GM10847 (cell line): Measurements from ENCODE around the gene SMIM21.

Source experiments
- POLR2A ChIP-seq: IDR thresholded peaks from 2 replicates; pipeline ENCODE4 v1.6.1; 2011; ENCODE audit not compliant: insufficient read length; ENCODE audit errors: extremely low read depth

Gene SMIM21

DNA sequence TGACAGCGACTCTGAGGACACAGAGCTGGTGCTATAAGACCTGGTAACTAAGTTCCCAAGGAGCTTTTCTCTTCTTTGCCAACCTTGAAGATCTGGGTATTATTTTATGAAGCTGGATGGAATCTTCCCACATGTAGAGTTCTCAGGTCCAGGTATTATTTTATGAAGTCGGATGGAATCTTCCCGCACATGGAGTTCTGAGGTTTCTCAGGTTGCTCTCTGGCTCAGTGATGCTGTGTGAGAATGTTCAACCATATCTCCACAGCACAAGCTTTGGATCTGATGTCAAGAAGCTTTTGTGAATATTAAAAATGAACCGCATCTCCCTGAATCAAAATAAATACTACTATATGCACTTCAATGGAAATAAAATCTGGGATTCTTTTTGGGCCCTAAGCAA is at the start of gene SMIM21:
Gene SMIM21 (minus strand): TSS at position 101 of the 400 bp plus-strand sequence. CDS start 140 bp downstream, outside the sequence.
- no peak for TF ChIP-seq POLR2A

DNA sequence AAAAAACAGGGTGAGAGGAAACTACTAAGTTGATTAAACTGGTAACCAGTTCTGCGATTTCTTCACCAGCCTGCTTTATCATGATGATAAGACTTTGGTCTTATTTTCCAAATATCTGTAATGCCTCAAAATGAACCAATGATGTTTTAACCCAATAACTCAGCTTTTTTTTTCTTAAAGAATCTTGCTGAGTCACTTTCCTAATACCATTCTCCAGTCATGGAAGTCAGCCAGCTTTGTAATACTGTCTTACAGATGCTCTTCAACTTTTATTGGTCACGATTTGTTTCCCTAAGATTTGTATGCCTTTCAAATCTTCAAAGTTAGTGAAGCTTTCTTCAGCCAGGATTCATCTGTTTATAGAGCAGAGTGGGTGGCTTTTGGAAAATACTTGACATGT is 47.7 kb upstream of the SMIM21 start:
- no peak for TF ChIP-seq POLR2A

DNA sequence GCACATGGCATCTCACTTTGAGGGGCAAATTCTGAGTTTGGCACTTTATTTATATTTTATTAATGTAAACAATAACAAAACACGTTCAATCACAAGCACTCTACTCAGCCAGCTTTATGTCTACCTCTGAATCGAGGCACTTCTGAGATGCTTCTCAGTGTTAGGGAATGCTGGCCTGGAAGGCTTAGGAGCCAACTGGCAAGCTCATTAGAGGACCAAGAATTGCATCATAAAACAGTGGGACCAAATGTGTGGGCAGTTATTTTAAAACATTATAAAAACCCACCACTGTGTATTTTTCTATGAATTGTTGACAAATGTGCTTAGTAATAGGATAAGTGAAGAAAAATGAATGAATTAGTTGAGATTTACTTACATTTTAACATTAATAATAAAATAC is 46.8 kb upstream of the SMIM21 start:
- TF ChIP-seq POLR2A: no peak

DNA sequence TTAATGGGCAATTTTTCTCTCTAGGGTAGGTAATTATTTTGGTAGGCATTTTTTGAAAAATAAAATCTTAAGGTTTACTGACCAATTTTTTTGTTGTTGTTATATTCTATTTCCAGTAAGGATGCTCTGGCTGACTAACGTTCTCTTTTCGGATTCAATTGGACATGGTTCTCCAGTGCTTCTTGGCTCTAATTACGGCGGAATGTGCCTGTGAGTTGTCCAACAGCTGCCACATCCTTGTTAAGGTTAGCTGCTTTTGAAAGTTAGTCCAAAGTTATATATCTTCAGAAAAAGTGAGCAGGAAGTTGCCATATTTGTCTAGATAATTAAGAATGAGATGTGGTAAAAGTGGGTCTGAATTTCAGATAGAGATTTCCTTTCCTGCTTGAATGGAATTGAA is 45.8 kb upstream of the SMIM21 start:
- TF ChIP-seq POLR2A: no peak

DNA sequence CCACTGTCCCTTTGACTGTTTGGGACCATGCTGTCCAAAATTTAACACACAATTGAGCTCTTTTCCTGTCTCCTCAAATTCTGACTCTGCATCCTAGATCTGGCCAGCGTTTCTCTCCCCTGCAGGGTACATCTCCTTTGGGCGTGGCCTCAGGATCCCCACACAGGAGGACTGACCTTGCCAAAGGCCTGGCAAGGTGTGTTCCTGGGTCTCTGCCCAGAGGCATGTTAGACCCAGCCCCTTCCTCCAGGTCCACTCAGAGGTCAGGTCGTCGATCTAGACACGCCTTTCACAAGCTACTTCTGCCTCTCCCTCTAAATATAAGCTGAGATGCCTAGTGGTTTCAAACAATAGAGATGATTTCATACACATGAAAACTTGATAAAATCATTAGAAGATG is 45.4 kb upstream of the SMIM21 start:
- TF ChIP-seq POLR2A: no peak

DNA sequence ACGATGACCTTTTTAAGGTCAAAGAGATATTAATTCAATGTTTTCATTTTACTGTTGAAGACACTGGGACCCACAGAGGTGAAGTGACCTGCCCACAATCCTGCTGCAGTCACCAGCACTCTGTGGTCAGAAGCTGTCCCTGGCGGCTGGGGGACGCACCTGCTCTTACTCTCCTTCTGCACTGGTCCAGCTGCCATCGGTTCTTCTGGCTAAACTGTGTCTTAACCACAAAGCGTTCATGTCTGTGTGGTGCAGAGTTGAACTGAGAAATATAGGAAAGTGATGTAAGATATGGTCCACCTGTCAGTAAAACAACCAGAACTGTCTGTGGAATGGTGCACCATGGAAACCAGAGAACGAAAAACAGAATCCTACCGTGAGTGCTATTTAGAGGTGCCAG is 44.9 kb upstream of the SMIM21 start:
- TF ChIP-seq POLR2A: no peak

DNA sequence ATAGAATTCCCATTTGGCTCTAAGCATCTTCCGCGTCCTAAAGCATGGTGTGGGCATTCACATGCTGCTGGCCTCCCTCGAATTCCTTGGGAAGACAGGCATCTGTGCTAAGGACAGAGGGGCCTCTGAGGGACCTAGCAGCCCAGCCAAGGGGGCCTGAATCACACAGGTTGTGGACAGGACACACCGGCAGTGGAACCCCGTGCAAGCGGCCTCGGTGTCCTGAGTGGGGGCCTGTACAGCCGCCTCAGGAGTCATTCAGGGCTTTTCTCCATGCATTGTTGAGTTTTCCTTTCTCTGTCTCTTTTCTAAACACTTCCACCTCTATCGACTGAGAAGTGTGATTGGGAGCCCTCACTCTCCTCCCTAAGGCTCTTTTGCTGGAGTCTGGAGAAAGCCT is 44.3 kb upstream of the SMIM21 start:
- TF ChIP-seq POLR2A: no peak

DNA sequence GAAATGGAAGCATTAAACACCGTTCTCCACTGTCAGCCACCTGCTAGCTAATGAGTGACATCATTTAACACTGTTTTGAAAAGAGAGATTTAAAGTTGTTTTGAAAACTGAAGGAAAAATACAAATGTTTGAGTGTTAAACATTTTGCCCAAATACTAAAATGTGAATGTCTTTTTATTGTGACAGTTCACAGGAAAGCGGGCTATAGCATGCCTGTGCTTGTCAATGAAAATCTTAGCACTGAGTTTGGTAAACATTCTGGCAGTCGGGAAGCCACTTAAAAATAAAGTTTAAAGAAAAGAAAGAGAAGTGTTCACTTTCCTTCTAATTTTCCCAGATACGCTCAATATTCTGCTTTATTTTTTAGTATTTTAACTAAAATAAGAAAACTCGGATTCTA is 40.3 kb upstream of the SMIM21 start:
- no peak for TF ChIP-seq POLR2A

DNA sequence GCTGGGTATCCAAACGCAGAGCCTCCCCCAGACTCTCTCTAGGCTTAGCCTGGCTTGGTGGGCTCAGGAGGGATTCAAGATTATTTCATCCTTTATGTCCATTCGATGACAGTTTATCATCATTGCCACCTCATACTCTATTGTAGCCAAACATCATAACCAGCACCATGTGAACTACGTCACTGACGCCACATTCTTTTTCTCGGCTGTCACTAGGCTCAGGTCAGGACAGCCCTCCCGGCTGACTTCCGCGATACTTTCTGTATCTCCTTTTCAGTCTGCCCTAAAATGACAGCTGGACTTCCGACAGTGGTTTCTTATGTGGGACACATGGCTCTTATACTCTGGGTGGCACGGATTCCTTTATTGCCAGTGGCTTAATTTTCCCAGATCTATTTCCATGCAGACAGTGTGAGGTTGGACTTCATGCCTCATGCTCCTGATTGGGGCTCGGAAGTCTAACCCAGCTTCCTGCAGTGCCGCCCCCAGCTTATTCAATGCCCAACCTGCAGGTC is 39.8 kb upstream of the SMIM21 start:
- TF ChIP-seq POLR2A: no peak

DNA sequence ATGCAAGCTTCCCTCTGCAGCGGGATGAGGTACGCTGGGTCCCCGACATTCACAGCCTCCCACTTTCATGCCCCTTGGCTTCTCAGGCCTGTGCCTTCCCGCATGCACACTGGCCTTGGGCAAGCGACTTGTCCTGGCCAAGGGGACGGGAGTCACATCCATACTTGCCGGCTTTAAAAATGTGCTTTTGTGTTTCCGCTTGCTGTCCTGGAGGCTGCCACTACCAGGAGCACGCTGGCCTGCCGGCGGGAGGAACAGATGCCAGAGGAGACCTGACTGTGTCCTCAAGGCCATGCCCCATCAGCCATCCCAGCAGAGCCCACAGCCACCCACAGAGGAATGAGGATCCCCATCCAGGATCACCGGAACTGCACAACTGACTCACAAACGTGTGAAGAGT is 36.9 kb upstream of the SMIM21 start:
- no peak for TF ChIP-seq POLR2A

DNA sequence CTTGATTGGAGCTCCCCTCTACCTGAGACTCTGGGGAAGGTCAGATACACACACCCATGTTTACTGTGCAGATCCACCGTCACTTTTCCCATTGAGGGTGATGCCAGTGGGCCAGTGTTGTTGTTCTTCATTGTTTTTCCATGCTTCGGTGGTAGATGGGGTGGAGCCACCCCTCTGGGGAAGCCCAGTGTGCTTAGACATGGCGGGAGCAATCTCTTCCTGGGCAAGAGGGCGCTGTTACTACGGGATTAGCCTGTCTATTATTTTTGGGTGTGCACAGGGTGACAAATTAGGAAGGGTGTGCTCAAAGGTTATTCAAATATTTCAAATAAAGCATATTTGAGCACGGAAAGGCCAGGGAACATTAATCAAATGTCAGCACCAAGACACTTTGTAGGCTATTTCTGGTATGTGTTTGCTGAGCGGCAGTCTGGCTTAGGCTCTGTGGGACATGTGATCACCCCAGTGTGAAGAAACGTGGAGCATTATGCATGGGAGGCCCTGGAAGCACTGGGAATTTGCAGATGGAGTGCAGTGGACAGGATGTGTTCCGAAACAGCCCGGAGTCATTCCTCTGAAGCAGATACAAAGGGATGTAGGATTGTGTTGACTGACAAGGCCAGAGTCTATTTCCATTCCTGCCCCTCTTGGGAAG is 34.8 kb upstream of the SMIM21 start:
- no peak for TF ChIP-seq POLR2A

DNA sequence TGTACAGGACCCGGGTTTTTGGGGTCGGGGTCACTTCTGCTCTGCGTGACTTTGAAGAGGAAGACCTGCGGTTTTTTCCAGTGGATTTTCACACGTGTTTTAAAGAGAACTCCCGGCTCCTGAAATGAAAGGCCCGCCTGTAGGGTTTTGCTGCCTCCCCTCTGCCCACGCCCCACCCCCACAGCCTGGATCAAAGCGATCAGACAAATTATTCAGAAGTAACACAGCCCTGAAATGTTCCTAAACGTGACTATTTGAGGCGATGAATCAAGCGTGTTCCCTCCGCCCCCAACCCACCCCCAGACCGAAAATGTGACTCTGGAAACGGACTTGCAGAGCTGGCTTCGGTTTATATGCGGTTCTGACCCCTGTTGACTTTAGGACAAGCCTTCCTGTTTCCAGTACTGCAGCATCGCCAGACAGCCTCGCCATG is 28.7 kb upstream of the SMIM21 start:
- TF ChIP-seq POLR2A: no peak

DNA sequence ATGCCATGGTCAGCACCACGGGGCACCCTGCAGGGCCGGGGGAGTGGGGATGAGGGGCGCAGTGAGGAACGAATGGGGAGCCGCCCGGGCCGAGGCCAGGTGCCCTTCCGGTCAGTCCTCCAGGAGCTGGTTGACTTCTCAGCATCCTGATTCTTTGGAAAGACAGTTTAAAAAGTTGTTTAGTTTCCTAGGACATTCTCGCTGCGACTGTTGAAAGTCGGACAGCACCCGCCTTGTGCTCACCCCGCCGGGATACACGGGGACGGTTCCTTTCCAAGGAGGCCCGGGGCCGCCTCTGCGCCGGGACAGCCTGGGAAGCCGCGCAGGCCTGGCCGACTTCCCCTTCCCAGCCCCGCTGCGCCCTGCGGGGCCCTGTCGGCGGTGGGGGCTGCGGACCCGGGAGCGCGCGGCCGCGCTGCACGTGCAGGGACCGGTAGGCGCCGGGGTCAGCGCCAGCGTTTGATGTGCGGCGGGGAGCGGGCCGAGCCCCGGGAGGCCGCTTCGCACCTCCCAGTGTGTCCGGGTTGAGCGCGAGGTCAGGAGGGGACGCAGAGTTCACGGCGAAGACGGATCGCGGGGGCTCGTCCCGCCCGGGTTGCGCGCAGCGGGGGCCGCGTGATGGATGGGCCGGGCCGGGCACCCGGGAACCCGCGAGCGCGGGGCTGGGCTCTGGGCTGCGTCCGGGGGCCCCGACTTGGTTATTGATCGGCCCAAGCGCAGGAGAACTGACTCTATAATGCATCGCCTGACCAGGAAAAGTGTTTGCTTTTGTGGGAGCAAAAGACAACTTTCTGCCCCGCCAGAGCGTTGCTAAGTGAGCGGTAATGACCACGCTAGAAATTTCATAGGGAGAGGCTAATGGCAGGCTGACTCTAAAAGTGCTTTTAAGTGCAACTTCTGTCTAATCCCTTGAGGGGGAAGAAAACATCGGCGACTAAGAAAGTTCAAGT is 28.0 kb upstream of the SMIM21 start:
- no peak for TF ChIP-seq POLR2A

DNA sequence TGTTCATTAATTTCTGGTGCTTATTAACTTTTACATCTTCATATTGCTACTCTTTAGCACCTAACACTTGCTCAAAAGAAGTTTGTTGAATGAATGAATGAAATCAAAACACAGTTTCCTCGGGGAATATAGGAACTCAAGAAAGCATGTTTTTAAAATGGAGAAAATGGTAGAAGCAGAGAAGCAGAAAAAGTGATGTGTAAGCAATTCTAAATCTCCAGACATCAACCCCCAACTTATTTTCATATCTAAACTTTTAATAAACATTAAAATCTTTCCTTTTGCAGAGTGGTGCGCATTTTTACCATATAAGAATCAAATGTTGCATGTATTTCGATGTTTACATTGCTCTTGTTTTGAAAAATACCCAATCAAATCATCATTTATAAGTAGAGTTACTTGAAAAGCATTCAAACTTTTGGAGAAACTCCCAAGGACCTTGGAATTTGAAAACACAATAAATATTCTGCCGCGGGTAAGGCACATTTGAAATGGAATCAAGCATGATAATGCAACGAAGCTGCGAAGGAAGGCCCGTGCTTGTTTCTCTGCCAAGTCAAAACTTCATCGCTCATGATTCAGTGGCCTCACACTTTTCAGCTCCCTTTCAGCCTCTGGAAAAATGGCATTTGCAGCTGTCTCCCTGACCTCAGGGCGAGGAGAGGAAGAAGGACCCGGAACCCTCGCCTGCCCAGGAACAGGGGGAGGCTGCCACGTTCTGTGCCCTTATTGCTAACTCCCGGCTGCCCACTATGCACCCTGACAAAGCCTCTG is 26.7 kb upstream of the SMIM21 start:
- no peak for TF ChIP-seq POLR2A

DNA sequence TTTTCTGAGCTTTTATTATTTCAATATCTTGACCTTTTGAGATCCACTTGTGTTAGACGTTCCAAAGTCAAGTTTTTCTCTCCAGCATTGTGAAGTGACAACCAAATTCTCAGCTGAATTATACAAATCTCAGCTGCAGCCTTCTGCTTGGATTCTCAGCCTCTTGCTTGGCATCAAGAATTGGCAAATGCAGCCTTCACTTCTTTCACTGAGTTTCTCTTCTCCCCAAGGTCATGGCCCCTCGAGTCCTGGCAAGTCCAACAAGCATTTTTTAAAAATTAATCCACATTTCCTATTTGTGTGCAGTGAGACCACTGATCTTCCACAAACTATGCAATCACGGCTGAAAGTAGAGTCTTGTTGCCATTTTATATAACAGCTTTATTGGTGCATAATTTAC is 23.4 kb upstream of the SMIM21 start:
- no peak for TF ChIP-seq POLR2A
